Fibroblast of the aortic adventitia (primary cell): ENCODE measurements around the gene CKMT2. TPM values are rescaled to one million over a fixed set of nuclear protein-coding genes. Genes with fewer than 3 reads are reported as not detected.

Source experiments
- DNase-seq: peaks from one replicate; pipeline ENCODE4 v3.0.0-alpha.2; 2010; ENCODE audit warnings: low read depth
- H3K4me3 ChIP-seq: 2 replicates; pipeline ENCODE4 v1.5.1; 2011; ENCODE audit warnings: low read depth, mild to moderate bottlenecking, control low read depth, low read length, moderate library complexity
- CTCF ChIP-seq: IDR thresholded peaks from 2 replicates; pipeline ENCODE4 v1.5.1; 2011; ENCODE audit warnings: mild to moderate bottlenecking, low read length, control low read depth, inconsistent platforms; ENCODE audit not compliant: insufficient read depth
- total RNA-seq: library from RNA; depleted of rRNA; stranded (reverse); fragments of >200 nt; gene quantifications from 2 replicates; pipeline ENCODE4 v1.2.3, GENCODE V29; 2012; ENCODE audit warnings: low replicate concordance

Gene CKMT2
- total RNA-seq, 1 donor = 1.4 TPM

GRCh38 chr5:81191726-81192372 lies 41.3 kb upstream of the CKMT2 start:
- DNase-seq = no peak
- TF ChIP-seq CTCF = no peak
- H3K4me3 ChIP-seq = no peak overlapping the region

- no peak for TF ChIP-seq CTCF
- DNase-seq = no peak
- H3K4me3 ChIP-seq = no peak overlapping the region
Measured at GRCh38 chr5:81192373-81192750, 40.8 kb upstream of the CKMT2 start.

GRCh38 chr5:81194633-81195334 lies 38.3 kb upstream of the CKMT2 start:
- DNase-seq = peak; percentile 78
- TF ChIP-seq CTCF = peak; percentile 98
- no peak overlapping the region for H3K4me3 ChIP-seq

- peak; percentile 39 for DNase-seq
- no peak overlapping the region for H3K4me3 ChIP-seq
- no peak for TF ChIP-seq CTCF
Measured at GRCh38 chr5:81195335-81195929, 37.7 kb upstream of the CKMT2 start.

GRCh38 chr5:81202655-81203054 lies 30.5 kb upstream of the CKMT2 start:
- no peak overlapping the region for H3K4me3 ChIP-seq
- no peak for TF ChIP-seq CTCF
- peak; percentile 47 for DNase-seq

GRCh38 chr5:81203729-81204128 lies 29.4 kb upstream of the CKMT2 start:
- no peak for TF ChIP-seq CTCF

More at GRCh38 chr5:81203729-81204128, 29.4 kb upstream of the CKMT2 start:
- no peak overlapping the region for H3K4me3 ChIP-seq
- no peak for DNase-seq
